AG09309 (cell line): ENCODE measurements around the gene DOLK.

Experiments
- DNase-seq: peaks from one replicate; pipeline ENCODE4 v3.0.0-alpha.2; 2010; ENCODE audit warnings: low read depth
- H3K4me3 ChIP-seq: 2 replicates; pipeline ENCODE4 v1.5.1; 2011; ENCODE audit warnings: mild to moderate bottlenecking, low read depth, low read length, moderate library complexity; ENCODE audit not compliant: control insufficient read depth
- TF ChIP-seq, protein P1 (sequence below): IDR thresholded peaks from 2 replicates; pipeline ENCODE4 v1.5.1; 2011; ENCODE audit warnings: mild to moderate bottlenecking, low read depth, low read length, inconsistent platforms; ENCODE audit not compliant: insufficient read depth, control insufficient read depth; ENCODE audit errors: missing control alignments

The DOLK gene

DNA sequence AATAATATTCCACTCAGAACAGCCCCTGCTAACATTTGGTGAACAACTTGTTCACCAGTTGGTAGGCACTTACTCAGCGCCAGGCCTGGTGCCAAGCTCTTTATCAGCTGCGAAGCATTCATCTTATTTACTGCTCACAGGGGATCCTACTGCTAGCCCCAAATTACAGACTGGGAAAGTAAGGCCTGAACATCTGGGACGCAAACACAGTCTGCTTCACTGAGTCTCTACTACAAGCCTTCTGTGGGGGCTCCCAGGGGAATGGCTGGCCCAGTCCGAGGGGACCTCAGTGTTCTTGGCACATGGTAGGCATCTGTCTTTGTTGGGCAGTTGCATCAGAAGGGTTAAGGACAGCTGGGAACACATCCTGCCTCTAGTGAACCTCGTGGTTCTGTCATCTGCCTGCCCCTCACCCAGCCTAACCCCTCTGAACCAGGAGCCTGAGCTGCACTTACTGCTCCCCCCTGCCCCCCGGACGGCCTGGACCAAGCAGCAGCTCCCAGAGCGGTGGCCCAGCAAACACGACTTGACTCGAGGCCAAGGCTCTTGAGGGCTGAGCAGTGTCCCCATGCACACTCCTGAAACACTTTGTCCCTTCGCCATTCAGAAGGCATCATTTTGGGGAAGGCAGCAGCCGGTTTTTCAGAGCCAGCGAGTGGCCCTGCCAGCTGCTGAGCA, 26.9 kb downstream of the DOLK start, which contains the start of gene PHYHD1:
PHYHD1 (plus strand) TSS at position 602 of the 678 bp plus-strand sequence. CDS start 1,342 bp downstream, outside the sequence.
- no peak for DNase-seq
- TF ChIP-seq, protein P1, sequence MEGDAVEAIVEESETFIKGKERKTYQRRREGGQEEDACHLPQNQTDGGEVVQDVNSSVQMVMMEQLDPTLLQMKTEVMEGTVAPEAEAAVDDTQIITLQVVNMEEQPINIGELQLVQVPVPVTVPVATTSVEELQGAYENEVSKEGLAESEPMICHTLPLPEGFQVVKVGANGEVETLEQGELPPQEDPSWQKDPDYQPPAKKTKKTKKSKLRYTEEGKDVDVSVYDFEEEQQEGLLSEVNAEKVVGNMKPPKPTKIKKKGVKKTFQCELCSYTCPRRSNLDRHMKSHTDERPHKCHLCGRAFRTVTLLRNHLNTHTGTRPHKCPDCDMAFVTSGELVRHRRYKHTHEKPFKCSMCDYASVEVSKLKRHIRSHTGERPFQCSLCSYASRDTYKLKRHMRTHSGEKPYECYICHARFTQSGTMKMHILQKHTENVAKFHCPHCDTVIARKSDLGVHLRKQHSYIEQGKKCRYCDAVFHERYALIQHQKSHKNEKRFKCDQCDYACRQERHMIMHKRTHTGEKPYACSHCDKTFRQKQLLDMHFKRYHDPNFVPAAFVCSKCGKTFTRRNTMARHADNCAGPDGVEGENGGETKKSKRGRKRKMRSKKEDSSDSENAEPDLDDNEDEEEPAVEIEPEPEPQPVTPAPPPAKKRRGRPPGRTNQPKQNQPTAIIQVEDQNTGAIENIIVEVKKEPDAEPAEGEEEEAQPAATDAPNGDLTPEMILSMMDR = no peak
- H3K4me3 ChIP-seq = no peak within 1 kb of the TSS

DNA sequence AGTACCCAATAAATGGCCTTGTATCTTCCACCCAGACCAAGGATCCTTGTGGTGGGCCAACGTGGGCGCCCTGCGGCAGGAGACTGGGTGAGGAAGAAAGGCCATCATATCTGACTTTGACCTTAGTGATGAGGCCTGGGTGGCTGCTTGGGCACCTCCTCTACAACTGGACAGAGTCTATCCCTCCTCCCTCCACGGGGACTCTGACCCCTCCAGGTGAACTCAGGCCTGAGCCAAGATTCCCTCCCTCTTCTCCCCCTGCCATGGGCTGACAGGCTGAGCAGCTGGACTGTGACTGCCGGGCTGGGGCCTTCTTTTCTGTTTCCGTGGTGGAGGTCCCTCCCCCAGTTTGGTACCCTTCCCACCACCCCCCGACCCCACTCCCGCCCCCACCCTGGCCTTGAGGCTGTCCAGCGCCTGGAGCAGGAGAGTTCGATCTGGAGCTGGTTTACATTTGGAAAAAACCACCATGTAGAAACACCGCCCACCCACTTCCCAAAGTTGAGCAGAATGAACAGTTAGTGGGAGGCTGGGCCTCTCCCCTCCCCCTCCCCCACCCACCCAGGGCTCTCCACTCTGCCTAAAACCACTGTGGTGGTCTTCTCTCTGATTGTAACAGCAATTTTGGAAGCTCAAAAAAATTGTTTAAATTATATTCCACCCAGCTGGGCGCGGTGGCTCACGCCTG, 27.9 kb downstream of the DOLK start:
- H3K4me3 ChIP-seq = no peak overlapping the region
- TF ChIP-seq, protein P1 = no peak
- no peak for DNase-seq

DNA sequence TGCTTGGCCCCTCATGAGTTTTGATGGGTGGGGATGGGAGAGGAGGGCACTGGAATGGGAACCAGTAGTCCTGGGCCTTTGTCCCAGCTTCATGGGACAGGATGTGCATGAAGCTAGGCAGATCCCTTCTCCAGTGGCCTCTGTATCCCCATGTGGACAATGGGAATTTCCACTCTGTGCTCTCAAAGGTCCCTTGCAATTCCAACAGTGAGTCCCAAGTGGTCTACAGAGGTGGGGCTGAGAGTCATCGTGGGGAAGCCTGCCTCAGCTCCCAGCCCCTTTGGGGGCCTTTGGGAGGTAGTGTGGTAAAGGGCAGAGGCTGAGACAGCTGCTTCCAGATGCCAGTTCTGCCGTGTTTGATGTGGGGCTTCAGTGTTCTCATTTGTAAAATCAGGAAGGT, 28.5 kb downstream of the DOLK start:
- TF ChIP-seq, protein P1 = no peak
- no peak for DNase-seq

DNA sequence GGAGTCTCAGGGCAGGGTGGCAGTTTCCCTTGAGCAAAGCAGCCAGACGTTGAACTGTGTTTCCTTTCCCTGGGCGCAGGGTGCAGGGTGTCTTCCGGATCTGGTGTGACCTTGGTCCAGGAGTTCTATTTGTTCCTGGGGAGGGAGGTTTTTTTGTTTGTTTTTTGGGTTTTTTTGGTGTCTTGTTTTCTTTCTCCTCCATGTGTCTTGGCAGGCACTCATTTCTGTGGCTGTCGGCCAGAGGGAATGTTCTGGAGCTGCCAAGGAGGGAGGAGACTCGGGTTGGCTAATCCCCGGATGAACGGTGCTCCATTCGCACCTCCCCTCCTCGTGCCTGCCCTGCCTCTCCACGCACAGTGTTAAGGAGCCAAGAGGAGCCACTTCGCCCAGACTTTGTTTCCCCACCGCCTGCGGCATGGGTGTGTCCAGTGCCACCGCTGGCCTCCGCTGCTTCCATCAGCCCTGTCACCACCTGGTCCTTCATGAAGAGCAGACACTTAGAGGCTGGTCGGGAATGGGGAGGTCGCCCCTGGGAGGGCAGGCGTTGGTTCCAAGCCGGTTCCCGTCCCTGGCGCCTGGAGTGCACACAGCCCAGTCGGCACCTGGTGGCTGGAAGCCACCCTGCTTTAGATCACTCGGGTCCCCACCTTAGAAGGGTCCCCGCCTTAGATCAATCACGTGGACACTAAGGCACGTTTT, 30.1 kb downstream of the DOLK start:
- no peak overlapping the region for H3K4me3 ChIP-seq
- TF ChIP-seq, protein P1 = no peak
- DNase-seq = no peak

More for the DNA sequence above, 28.5 kb downstream of the DOLK start:
- H3K4me3 ChIP-seq = no peak overlapping the region

DNA sequence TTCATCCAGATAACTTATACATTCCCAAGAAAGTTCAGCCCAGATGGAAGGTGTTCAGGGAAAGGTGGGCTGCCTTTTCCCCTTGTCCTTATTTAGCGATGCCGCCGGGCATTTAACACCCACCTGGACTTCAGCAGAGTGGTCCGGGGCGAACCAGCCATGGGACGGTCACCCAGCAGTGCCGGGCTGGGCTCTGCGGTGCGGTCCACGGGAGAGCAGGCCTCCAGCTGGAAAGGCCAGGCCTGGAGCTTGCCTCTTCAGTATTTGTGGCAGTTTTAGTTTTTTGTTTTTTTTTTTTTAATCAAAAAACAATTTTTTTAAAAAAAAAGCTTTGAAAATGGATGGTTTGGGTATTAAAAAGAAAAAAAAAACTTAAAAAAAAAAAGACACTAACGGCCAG, 30.7 kb downstream of the DOLK start:
- TF ChIP-seq, protein P1 = no peak
- DNase-seq = no peak
- no peak overlapping the region for H3K4me3 ChIP-seq

DNA sequence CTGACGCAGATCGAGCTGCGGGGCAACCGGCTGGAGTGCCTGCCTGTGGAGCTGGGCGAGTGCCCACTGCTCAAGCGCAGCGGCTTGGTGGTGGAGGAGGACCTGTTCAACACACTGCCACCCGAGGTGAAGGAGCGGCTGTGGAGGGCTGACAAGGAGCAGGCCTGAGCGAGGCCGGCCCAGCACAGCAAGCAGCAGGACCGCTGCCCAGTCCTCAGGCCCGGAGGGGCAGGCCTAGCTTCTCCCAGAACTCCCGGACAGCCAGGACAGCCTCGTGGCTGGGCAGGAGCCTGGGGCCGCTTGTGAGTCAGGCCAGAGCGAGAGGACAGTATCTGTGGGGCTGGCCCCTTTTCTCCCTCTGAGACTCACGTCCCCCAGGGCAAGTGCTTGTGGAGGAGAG, 31.2 kb downstream of the DOLK start:
- no peak for DNase-seq

More for the DNA sequence above, 31.2 kb downstream of the DOLK start:
- TF ChIP-seq, protein P1 = no peak
- H3K4me3 ChIP-seq = no peak overlapping the region
